K562 (cell line): ENCODE data around the gene INVS. TPM values are rescaled to one million over a fixed set of nuclear protein-coding genes. Genes with fewer than 3 reads are reported as not detected.
A peak's percentile ranks its signal among the peaks of the same experiment; 100 is the strongest.

ENCODE experiments used
- ATAC-seq: fragments of 200-7000 bp; cut with Tn5 transposase; 3 replicates; pipeline ENCODE4 v1.9.1; 2020; ENCODE audit warnings: moderate library complexity
- BruUV-seq: library from RNA; stranded (reverse); fragments of 400-500 nt; replicated peaks from 2 replicates; lab custom pipeline; 2021; lab: Mats Ljungman, UMichigan
- CTCF ChIA-PET: fragments of 300-600 bp; formaldehyde crosslinking; extraction: SDS; loops from one replicate; lab custom pipeline; 2021; ENCODE audit warnings: low intra/inter-chr PET ratio; lab: Yijun Ruan, JAX
- POLR2A ChIA-PET: fragments of 300-600, 350-650 bp; sonication (Branson Sonifier 250); formaldehyde crosslinking; extraction: SDS; loops from one replicate; lab custom pipeline; 2021; ENCODE audit warnings: antibody characterized with exemption, inconsistent platforms; lab: Yijun Ruan, JAX
- DNase-seq, 4 experiments: peaks; one replicate each; pipeline versions ENCODE4 v3.0.0 to v3.0.0-alpha.2; 2011 to 2018; ENCODE audit warnings: low spot score in 3 of 4, mixed read lengths in 3 of 4; ENCODE audit errors: extremely low read depth in 1 of 4
- FAIRE-seq: peaks from 2 replicates; lab custom pipeline; 2011; peaks lifted over from hg19 to GRCh38; lab: Jason Lieb, UNC
- H2AFZ ChIP-seq: 2 replicates; pipeline ENCODE4 v1.6.0; 2011; ENCODE audit warnings: low read depth, low read length, control low read depth, inconsistent platforms
- H3K27ac ChIP-seq: fragments of 200-600 bp; 3 replicates; pipeline ENCODE4 v1.8.0; 2011; ENCODE audit warnings: low read depth, mild to moderate bottlenecking, control low read depth, inconsistent platforms, low read length, moderate library complexity, mixed read lengths; ENCODE audit errors: extremely low read depth
- H3K27me3 ChIP-seq, 2 experiments: fragments of 300-600 bp in 1 of 2; 2 replicates in 1 of 2; 3 replicates in 1 of 2; pipeline versions ENCODE4 v1.6.0 to v1.8.0; 2011; ENCODE audit warnings: inconsistent platforms in 2 of 2, low read length in 2 of 2, mild to moderate bottlenecking in 1 of 2, mixed read lengths in 1 of 2, moderate library complexity in 1 of 2; ENCODE audit not compliant: control insufficient read depth in 2 of 2, insufficient read depth in 2 of 2
- H3K36me3 ChIP-seq: fragments of 300-600 bp; 3 replicates; pipeline ENCODE4 v1.8.0; 2011; ENCODE audit warnings: mild to moderate bottlenecking, low read length, inconsistent platforms; ENCODE audit not compliant: control insufficient read depth, insufficient read depth
- H3K4me1 ChIP-seq, 2 experiments: fragments of 200-600 bp in 1 of 2; replicated peaks in 1 of 2; 2 replicates in 1 of 2; 3 replicates in 1 of 2; pipeline versions ENCODE4 v1.5.1 to v1.8.0; 2011; ENCODE audit warnings: inconsistent platforms in 2 of 2, low read length in 2 of 2, mild to moderate bottlenecking in 1 of 2, mixed read lengths in 1 of 2, moderate library complexity in 1 of 2; ENCODE audit not compliant: control insufficient read depth in 2 of 2, insufficient read depth in 2 of 2
- H3K4me2 ChIP-seq: 2 replicates; pipeline ENCODE4 v1.6.1; 2011; ENCODE audit warnings: low read length, control low read depth, inconsistent platforms, mixed read lengths; ENCODE audit not compliant: insufficient read depth
- H3K4me3 ChIP-seq: fragments of 200-600 bp; sonication (generic), shearing (Covaris generic); 2 replicates; pipeline ENCODE4 v1.5.1; 2016; ENCODE audit warnings: control low read depth, inconsistent platforms
- H3K79me2 ChIP-seq: fragments of 200-600 bp; 3 replicates; pipeline ENCODE4 v1.8.0; 2011; ENCODE audit warnings: low read length, inconsistent platforms; ENCODE audit not compliant: control insufficient read depth, insufficient read depth
- H3K9ac ChIP-seq, 2 experiments: 2 replicates each; pipeline versions ENCODE4 v1.6.0 to v1.6.1; 2011; ENCODE audit warnings: low read depth in 2 of 2, low read length in 2 of 2, control low read depth in 1 of 2, inconsistent platforms in 1 of 2, mild to moderate bottlenecking in 1 of 2, mixed read lengths in 1 of 2; ENCODE audit not compliant: insufficient read depth in 1 of 2
- H3K9me1 ChIP-seq: one replicate; pipeline ENCODE4 v1.6.0; 2011; ENCODE audit warnings: inconsistent platforms, mild to moderate bottlenecking, low read length, moderate library complexity; ENCODE audit not compliant: control insufficient read depth, insufficient read depth
- H3K9me3 ChIP-seq: replicated peaks from 2 replicates; pipeline ENCODE4 v1.5.1; 2011; ENCODE audit warnings: low read depth, low read length, inconsistent platforms; ENCODE audit not compliant: control insufficient read depth, insufficient read depth
- H4K20me1 ChIP-seq: replicated peaks from 2 replicates; pipeline ENCODE4 v1.6.1; 2011; ENCODE audit warnings: low read length, inconsistent platforms, mixed read lengths; ENCODE audit not compliant: control insufficient read depth, insufficient read depth
- MEF2D ChIP-seq: conservative IDR thresholded peaks from 2 replicates; pipeline ENCODE4 v1.6.1; 2016; ENCODE audit warnings: low read depth, missing genetic modification characterization, missing compliant biosample characterization
- NFIC ChIP-seq: fragments of 450-650 bp; IDR thresholded peaks from 2 replicates; pipeline ENCODE4 v1.6.1; 2017; ENCODE audit warnings: mild to moderate bottlenecking, inconsistent platforms
- PRMT5 ChIP-seq: sonication (generic); formaldehyde crosslinking; IDR thresholded peaks from 2 replicates; pipeline ENCODE4 v1.5.0; 2020; ENCODE audit warnings: missing genetic modification reagents
- WGBS: fragments of 100-300 bp; shearing (Covaris generic); methylation state at CpG from one replicate; pipeline ENCODE4 v1.1.6; 2016; ENCODE audit warnings: low coverage, mixed read lengths; ENCODE audit not compliant: insufficient coverage; ENCODE audit errors: missing lambda C conversion rate; 5-methylcytosine and 5-hydroxymethylcytosine counted together
- in situ Hi-C: fragments of 300-500 bp; cut with MboI; formaldehyde crosslinking; loops from 4 replicates; pipeline ENCODE4 v1.15.0; 2018; ENCODE audit warnings: inconsistent platforms, mixed read lengths
- intact Hi-C: fragments of 100-400 bp; cut with micrococcal nuclease; formaldehyde crosslinking; loops from 2 replicates; pipeline ENCODE4 v1.14.2; 2022
- polyA plus RNA-seq, 8 experiments: library from polyadenylated mRNA; depleted of rRNA in 4 of 8; stranded (reverse) in 5 of 8; unstranded in 3 of 8; fragments of >200 nt; fragmentation: Nextera tagmentation in 2 of 8; fragmentation: Illumina TruSeq in 1 of 8; extraction: Ambion mirVana in 2 of 8; extraction: Trizol in 1 of 8; gene quantifications; 2 replicates each; pipeline versions ENCODE4 v1.2.1 to v1.2.3, GENCODE V29; 2011 to 2014; ENCODE audit warnings: inconsistent platforms in 1 of 8, missing spikeins in 1 of 8
- total RNA-seq, 7 experiments: library from RNA; depleted of rRNA in 6 of 7; stranded (reverse); fragments of >200 nt in 6 of 7; fragmentation: Illumina TruSeq in 2 of 7; extraction: Trizol in 2 of 7; gene quantifications; 2 replicates each; pipeline versions ENCODE4 v1.2.1 to v1.2.3, GENCODE V29; 2011 to 2021; ENCODE audit warnings: low replicate concordance in 1 of 7
- TF ChIP-seq, protein P1 (sequence below): sonication (generic); formaldehyde crosslinking; IDR thresholded peaks from 2 replicates; pipeline ENCODE4 v1.8.0; 2022; ENCODE audit warnings: missing genetic modification reagents, mild to moderate bottlenecking, borderline replicate concordance

Gene INVS
- total and polyA plus RNA-seq, 9 of the 15 experiments (the other 6 are each of a cell fraction or from before 2014, with no cell fraction given): 0.77 to 18.5 (median 10.0) TPM

DNA sequence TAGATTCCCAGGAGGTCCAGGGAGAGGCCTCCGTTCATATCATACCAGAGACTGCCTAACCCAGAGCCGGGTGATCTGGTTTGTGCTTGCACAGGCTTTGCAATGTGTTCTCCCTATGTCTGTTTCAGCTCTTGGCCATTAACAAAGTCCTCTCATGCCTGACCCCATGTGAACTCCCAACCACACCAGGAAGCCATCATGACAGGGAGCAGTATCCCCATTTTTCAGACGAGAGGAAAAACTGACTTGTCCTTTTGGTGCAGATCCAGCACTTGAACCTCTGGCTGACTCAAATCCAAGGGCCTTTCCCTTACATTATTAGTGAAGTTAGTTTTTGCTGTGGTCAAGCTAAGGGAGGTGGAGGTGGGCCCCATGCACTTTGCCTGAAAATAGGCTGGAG is 195.3 kb downstream of the INVS start (continued):
- TF ChIP-seq PRMT5 (CRISPR knock-in tag) (no peak), MEF2D (tag) (no peak)
- TF ChIP-seq, all 486 proteins: peak for 0

DNA sequence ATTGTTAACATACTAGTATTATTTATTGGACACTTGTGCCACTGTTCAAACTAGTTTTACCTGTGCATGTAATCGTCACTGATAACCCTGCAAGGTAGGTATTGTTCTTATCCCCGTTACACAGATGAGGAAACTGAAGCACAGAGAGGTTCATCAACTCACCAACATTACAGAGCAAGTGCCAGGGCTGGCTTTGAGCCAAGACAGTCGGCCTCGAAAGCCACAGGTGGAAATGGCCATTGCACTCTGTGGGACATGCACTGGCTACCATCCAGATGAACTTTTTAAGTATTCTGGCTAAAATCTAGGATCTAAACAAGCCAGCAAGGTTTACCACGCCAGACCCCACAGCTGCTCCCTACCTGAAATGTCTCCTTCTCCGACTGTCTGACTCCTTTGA is 195.8 kb downstream of the INVS start:
- no peaks in the 10 kb centered on the region; the same call in 1 of the 2 replicates for H4K20me1 ChIP-seq
- no peaks in the 10 kb centered on the region for H3K4me1 ChIP-seq
- no peaks in the 10 kb centered on the region for H3K9me3 ChIP-seq
- no peak overlapping the region for H3K9ac ChIP-seq
- no peaks in the 10 kb centered on the region for H3K27me3 ChIP-seq
- H3K4me3 ChIP-seq: no peak overlapping the region
- no peaks in the 10 kb centered on the region for H3K9me1 ChIP-seq
- H3K79me2 ChIP-seq: no peaks in the 10 kb centered on the region
- in situ Hi-C loops (no loop called here), intact Hi-C loops (no loop called here)
- no peak overlapping the region for H2AFZ ChIP-seq
- H3K27ac ChIP-seq: no peak overlapping the region
- no TSS peak for BruUV-seq
- TF ChIP-seq, protein P1, sequence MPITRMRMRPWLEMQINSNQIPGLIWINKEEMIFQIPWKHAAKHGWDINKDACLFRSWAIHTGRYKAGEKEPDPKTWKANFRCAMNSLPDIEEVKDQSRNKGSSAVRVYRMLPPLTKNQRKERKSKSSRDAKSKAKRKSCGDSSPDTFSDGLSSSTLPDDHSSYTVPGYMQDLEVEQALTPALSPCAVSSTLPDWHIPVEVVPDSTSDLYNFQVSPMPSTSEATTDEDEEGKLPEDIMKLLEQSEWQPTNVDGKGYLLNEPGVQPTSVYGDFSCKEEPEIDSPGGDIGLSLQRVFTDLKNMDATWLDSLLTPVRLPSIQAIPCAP (CRISPR knock-in tag): no peak
- peak; percentile 79 for TF ChIP-seq NFIC
- DNase-seq (no peak), ATAC-seq (no peak), FAIRE-seq (no peak)
- peaks cover 71% of the 10 kb centered on the region for H3K36me3 ChIP-seq
- no peak overlapping the region for H3K4me2 ChIP-seq
- ChIA-PET CTCF (no interaction called here), POLR2A (no interaction called here)
- WGBS: 80% methylated on average over 6 of the region's 6 CpGs
